GM12878 (cell line): ENCODE data around the gene CRX. TPM values are rescaled to one million over a fixed set of nuclear protein-coding genes. Genes with fewer than 3 reads are reported as not detected.

Experiments
- ATAC-seq: fragments of 200-7000 bp; cut with Tn5 transposase; 3 replicates; pipeline ENCODE4 v1.9.1; 2020; ENCODE audit warnings: mild to moderate bottlenecking, moderate library complexity
- BruUV-seq: library from RNA; stranded (reverse); fragments of 400-500 nt; replicated peaks from 2 replicates; lab custom pipeline; 2021; lab: Mats Ljungman, UMichigan
- CTCF ChIA-PET: fragments of 300-600 bp; sonication (Branson Sonifier 250); formaldehyde crosslinking; extraction: SDS; loops from one replicate; lab custom pipeline; 2021; ENCODE audit warnings: inconsistent platforms; lab: Yijun Ruan, JAX
- POLR2A ChIA-PET: fragments of 350-600 bp; formaldehyde crosslinking; extraction: SDS; loops from one replicate; lab custom pipeline; 2021; ENCODE audit warnings: inconsistent platforms; lab: Charles Lee
- RAD21 ChIA-PET: fragments of 300-600 bp; sonication (Branson Sonifier 250); formaldehyde crosslinking; loops from one replicate; lab custom pipeline; 2023; ENCODE audit warnings: antibody characterized with exemption; ENCODE audit not compliant: unreplicated experiment; lab: Charles Lee
- SMC1A ChIA-PET: fragments of 300-600 bp; sonication (Branson Sonifier 250); formaldehyde crosslinking; loops from one replicate; lab custom pipeline; 2023; ENCODE audit not compliant: unreplicated experiment, uncharacterized antibody; lab: Charles Lee
- DNase-seq: peaks from one replicate; pipeline ENCODE4 v3.0.0-alpha.2; 2011; ENCODE audit warnings: low read depth, low spot score
- FAIRE-seq: peaks from 3 replicates; lab custom pipeline; 2011; peaks lifted over from hg19 to GRCh38; lab: Jason Lieb, UNC
- H2AFZ ChIP-seq: 2 replicates; pipeline ENCODE4 v1.6.0; 2011; ENCODE audit warnings: low read depth, low read length, control low read depth; ENCODE audit not compliant: control insufficient read depth
- H3K27ac ChIP-seq: 2 replicates; pipeline ENCODE4 v1.5.1; 2011; ENCODE audit warnings: control low read depth; ENCODE audit not compliant: control insufficient read depth, insufficient read depth
- H3K27me3 ChIP-seq, 2 experiments: replicated peaks in 1 of 2; 2 replicates each; pipeline versions ENCODE4 v1.6.0 to v1.6.1; 2011; ENCODE audit warnings: low read length in 1 of 2; ENCODE audit not compliant: control insufficient read depth in 2 of 2, insufficient read depth in 2 of 2
- H3K36me3 ChIP-seq, 2 experiments: 2 replicates each; pipeline ENCODE4 v1.5.1; 2011; ENCODE audit warnings: low read length in 1 of 2; ENCODE audit not compliant: control insufficient read depth in 2 of 2, insufficient read depth in 2 of 2
- H3K4me1 ChIP-seq: 2 replicates; pipeline ENCODE4 v1.6.1; 2011; ENCODE audit warnings: mild to moderate bottlenecking, low read length, moderate library complexity, mixed read lengths; ENCODE audit not compliant: control insufficient read depth, insufficient read depth
- H3K4me2 ChIP-seq: 2 replicates; pipeline ENCODE4 v1.6.0; 2011; ENCODE audit warnings: control low read depth; ENCODE audit not compliant: control insufficient read depth, insufficient read depth
- H3K4me3 ChIP-seq: fragments of 200-600 bp; sonication (generic); 2 replicates; pipeline ENCODE4 v1.5.1; 2016
- H3K79me2 ChIP-seq: 2 replicates; pipeline ENCODE4 v1.6.0; 2011; ENCODE audit warnings: low read length; ENCODE audit not compliant: control insufficient read depth, insufficient read depth
- H3K9ac ChIP-seq: 2 replicates; pipeline ENCODE4 v1.8.0; 2011; ENCODE audit warnings: low read length, control low read depth, mixed read lengths; ENCODE audit not compliant: control insufficient read depth, insufficient read depth
- H3K9me3 ChIP-seq: replicated peaks from 3 replicates; pipeline ENCODE4 v1.5.1; 2011; ENCODE audit warnings: mild to moderate bottlenecking, low read length; ENCODE audit not compliant: control insufficient read depth, insufficient read depth
- H4K20me1 ChIP-seq: 2 replicates; pipeline ENCODE4 v1.6.0; 2011; ENCODE audit not compliant: control insufficient read depth, insufficient read depth
- BCL11A ChIP-seq: IDR thresholded peaks from 2 replicates; pipeline ENCODE4 v1.6.1; 2011; ENCODE audit warnings: low read depth, low read length
- KDM1A ChIP-seq: fragments of 200-600 bp; sonication (generic); IDR thresholded peaks from 2 replicates; pipeline ENCODE4 v1.6.1; 2016; ENCODE audit warnings: borderline replicate concordance
- KLF5 ChIP-seq: fragments of 450-650 bp; IDR thresholded peaks from 2 replicates; pipeline ENCODE4 v1.6.1; 2014; ENCODE audit warnings: mild to moderate bottlenecking; ENCODE audit not compliant: partially characterized antibody
- MXI1 ChIP-seq: fragments of 150-350 bp; IDR thresholded peaks from 2 replicates; pipeline ENCODE4 v1.6.1; 2011; ENCODE audit warnings: low read depth, mild to moderate bottlenecking, inconsistent platforms, low read length, improper control_type of control experiment
- POLR2AphosphoS5 ChIP-seq: IDR thresholded peaks from 2 replicates; pipeline ENCODE4 v1.6.1; 2011; ENCODE audit warnings: mild to moderate bottlenecking, low read length, inconsistent platforms
- POU2F2 ChIP-seq: IDR thresholded peaks from 3 replicates; pipeline ENCODE4 v1.6.1; 2011; ENCODE audit warnings: low read depth, mild to moderate bottlenecking, low read length, borderline replicate concordance
- YBX1 ChIP-seq: fragments of 450-650 bp; IDR thresholded peaks from 2 replicates; pipeline ENCODE4 v1.6.1; 2016; ENCODE audit warnings: antibody characterized with exemption
- WGBS: methylation state at CpG from one replicate; pipeline ENCODE4 v1.1.6; 2016; ENCODE audit warnings: low lambda C conversion rate; ENCODE audit not compliant: insufficient replicate concordance, insufficient coverage; ENCODE audit errors: missing lambda C conversion rate; 5-methylcytosine and 5-hydroxymethylcytosine counted together
- in situ Hi-C: fragments of 300-500 bp; cut with MboI; formaldehyde crosslinking; loops from 9 replicates; pipeline ENCODE4 v1.14.3; 2018; ENCODE audit warnings: mixed read lengths
- intact Hi-C: fragments of 100-400 bp; cut with micrococcal nuclease; formaldehyde crosslinking; loops from one replicate; pipeline ENCODE4 v1.14.2; 2022; ENCODE audit not compliant: unreplicated experiment
- polyA plus RNA-seq, 11 experiments: library from polyadenylated mRNA; depleted of rRNA in 4 of 11; unstranded in 6 of 11; stranded (reverse) in 5 of 11; fragments of >200 nt; fragmentation: Nextera tagmentation in 4 of 11; fragmentation: Illumina TruSeq in 1 of 11; extraction: Ambion mirVana in 4 of 11; extraction: Trizol in 1 of 11; gene quantifications; 1 replicate in 1 of 11; 2 replicates in 10 of 11; pipeline versions ENCODE4 v1.2.1 to v1.2.3, GENCODE V29; 2011 to 2016; ENCODE audit warnings: inconsistent platforms in 2 of 11, missing spikeins in 2 of 11, low read depth in 1 of 11
- total RNA-seq, 4 experiments: library from RNA; depleted of rRNA in 3 of 4; stranded (reverse); fragments of >200 nt in 3 of 4; fragmentation: Illumina TruSeq in 1 of 4; extraction: Trizol in 1 of 4; gene quantifications; 2 replicates each; pipeline versions ENCODE4 v1.2.1 to v1.2.3, GENCODE V29; 2013 to 2021

Gene CRX
- total and polyA plus RNA-seq, 10 of the 15 experiments (the other 5 are each of a cell fraction or from before 2014, with no cell fraction given), result not detected

DNA sequence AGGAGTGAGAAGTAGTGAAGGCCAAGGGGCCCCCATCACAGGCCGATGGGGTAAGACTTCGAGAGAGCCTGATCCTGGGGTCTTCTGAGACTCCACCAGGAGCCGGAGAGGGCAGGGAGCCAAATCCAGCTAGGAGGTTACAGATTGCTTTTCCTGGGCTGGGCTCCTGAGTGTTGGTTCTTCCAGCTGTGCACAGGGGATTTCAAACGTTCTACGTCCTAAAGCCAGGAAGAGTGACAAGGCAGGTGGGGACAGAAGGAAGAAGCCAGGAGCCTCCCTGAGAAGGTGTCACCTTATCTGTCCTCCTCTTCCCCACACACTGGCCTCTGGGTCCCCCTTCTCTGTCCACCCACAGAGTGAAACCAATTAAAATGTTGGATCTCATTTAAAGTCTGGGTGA, 21.2 kb downstream of the CRX start (continued):
- TF ChIP-seq KDM1A, result no peak
- TF ChIP-seq MXI1, result no peak
- TF ChIP-seq YBX1, result no peak

DNA sequence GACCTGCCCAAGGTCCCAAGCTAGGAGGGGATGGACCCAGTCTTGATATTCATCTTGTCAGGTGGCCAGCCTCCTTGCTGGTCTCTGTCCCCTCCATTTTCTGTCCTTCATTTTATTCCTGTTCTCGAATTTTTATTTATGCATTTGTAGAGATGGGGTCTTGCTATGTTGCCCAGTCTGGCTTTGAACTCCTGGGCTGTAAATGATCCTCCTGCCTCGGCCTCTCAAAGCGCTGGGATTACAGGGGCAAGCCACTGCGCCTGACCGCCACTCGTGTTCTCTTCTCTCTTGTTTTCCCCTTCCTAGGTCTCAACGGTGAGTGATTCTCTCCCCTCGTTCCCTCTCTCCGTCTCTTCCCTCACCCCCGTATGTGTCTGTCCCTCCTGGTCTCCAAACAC, 26.7 kb downstream of the CRX start:
- CTCF ChIA-PET, result no interaction called here
- TF ChIP-seq KLF5, result no peak
- TF ChIP-seq BCL11A, result no peak
- no peak for TF ChIP-seq POLR2AphosphoS5
- TF ChIP-seq POU2F2, result no peak
- WGBS, result 47% methylated on average over 10 of the region's 10 CpGs

More for the DNA sequence above, 26.7 kb downstream of the CRX start:
- POLR2A ChIA-PET, result no interaction called here
- in situ Hi-C loops (no loop called here), intact Hi-C loops (no loop called here)
- SMC1A ChIA-PET, result no interaction called here
- ATAC-seq (no peak), FAIRE-seq (no peak), DNase-seq (no peak)
- Histone ChIP-seq H3K27ac (no peak overlapping the region), H3K79me2 (no peaks in the 10 kb centered on the region), H3K4me2 (no peak overlapping the region), H3K4me1 (no peaks in the 10 kb centered on the region), H3K9ac (no peak overlapping the region), H3K27me3 (no peaks in the 10 kb centered on the region), H4K20me1 (no peaks in the 10 kb centered on the region), H3K36me3 (no peaks in the 10 kb centered on the region), H2AFZ (no peak overlapping the region), H3K9me3 (no peaks in the 10 kb centered on the region), H3K4me3 (no peak overlapping the region)
- RAD21 ChIA-PET, result no interaction called here
- no TSS peak for BruUV-seq
